CD4-positive, alpha-beta T cell treated with Interleukin-15 for 1 hour (primary cell): Measurements from ENCODE around the gene LRRC3B.

Experiments
- DNase-seq: peaks from one replicate; pipeline ENCODE4 v3.0.0-alpha.2; 2020

Gene LRRC3B

DNA sequence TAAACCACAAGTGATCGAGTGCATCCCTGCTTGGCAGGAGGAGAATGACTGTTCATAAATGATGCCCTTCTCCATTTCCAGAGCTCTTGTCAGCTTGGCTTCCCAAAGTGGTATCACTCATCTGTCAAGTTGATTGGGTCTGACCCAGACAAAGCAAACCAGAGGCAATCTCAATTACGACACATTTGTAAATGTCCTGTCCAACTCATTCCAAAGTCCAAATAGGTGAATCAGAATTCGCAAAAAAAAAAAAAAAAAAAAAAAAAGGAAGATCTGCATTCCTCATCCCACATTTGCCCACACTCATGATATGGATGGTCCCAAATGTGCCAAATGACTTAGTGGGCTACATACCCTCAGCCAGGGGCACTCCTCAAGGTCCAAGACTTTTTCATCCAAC is 91.9 kb downstream of the LRRC3B start:
- DNase-seq: no peak

DNA sequence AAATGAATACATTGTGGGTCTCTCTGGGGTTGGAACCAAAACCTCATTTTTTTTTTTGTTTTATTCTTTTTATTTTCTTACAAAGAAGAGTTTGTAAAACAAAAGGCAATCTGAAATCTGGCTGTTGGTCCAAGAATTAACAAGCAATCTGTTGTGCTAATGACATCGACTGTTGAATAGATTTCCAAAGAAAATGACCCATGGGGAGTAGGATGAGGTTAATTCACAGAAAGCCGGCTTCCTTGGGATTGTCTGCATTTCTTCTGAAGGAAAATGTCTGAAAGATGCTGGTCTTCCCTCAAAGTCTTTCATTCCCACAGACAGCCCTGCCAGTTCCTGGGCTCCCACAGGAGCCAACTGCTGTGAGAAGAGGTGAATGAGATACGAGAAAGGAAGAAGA is 92.9 kb downstream of the LRRC3B start:
- no peak for DNase-seq

DNA sequence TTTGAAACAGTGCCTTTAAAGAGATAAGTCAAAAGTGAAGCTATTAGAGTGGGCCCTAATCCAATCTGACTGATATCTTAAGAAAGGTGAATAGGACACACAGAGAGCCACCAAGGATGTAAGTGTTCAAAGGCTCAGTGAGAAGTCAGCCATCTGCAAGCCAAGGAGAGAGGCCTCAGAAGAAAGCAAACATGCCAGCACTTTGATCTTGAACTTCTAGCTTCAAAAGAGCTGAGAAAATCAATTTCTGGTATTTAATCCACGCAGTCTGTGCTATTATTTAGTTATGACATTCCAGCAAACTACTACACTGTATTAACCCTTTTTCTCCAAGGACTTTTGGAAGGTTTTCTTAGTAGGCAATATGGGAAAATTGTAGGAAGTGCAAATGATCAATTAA is 95.7 kb downstream of the LRRC3B start:
- DNase-seq: no peak

DNA sequence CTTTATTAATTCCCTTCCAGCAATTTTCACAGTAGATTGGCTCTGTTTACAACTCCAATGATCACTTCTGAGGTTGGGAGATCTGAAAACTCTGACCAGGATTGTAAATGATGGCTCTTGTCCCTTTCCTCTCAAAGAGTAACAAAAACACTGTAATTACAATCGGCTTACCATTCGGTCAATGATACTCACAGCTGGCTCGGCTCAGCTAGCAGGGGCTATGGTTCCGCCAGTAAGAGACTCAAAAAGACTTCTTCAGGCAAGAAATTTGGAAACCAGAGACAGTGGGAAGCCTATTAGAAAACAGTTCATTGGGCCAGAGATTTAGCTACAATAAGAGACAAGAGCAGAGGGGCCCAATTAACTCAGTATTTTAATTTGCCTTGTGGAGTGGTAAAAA is 96.6 kb downstream of the LRRC3B start:
- no peak for DNase-seq

DNA sequence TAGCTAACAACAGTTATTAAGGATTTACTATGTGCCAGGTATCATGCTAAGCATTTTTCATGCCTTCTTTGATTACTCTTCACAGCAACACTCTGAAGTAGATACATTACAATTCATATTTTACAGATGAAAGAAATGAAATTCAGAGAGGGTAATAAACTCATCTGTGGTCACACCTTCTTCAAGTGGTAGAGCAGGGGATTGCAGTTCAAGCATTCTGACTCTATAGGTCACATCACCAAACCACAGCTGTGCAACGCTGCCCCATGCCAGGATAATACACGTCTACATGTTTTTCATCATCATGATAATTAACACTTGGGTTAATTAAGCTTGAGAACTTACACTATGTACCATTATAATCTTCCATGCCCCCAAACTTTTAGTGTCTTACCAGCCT is 98.5 kb downstream of the LRRC3B start:
- DNase-seq: no peak

DNA sequence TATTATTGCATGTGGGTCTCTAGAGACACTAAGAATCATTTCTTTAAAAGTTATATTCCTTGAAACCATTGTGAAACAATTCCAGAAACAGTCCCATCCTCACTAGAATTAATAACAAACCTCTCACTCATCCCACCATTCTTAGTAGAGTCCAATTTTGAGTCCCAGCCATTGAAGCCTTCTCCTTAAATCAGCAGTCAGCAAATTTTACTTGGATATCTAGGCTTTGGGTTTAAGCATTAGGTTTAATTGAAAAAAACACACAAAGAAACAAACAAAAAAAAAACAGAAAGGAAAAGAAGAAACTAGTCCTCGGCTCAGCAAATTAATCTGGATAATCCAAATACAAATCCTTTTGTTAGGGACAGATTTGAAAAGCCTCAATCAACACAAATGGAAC is 109.3 kb downstream of the LRRC3B start:
- DNase-seq: no peak

DNA sequence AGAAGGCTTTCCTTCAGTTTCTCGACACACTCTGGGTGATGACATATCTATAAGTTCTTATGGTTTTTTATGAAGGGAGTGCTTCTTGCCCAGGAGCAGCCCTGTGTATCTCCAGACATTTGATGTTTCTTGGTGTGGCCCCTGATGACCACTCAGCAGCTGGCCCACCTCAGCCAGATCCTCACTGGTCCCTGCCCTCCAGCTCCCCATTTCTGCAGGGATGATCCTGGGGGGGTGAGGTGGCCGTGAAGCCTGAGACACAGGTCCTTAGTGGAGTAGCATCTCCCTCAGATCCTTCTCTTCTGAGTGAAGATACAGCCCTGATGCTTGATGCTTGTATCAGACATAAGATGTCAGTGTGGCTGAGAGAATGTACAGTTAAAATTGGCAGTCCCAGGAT is 127.7 kb downstream of the LRRC3B start:
- no peak for DNase-seq

DNA sequence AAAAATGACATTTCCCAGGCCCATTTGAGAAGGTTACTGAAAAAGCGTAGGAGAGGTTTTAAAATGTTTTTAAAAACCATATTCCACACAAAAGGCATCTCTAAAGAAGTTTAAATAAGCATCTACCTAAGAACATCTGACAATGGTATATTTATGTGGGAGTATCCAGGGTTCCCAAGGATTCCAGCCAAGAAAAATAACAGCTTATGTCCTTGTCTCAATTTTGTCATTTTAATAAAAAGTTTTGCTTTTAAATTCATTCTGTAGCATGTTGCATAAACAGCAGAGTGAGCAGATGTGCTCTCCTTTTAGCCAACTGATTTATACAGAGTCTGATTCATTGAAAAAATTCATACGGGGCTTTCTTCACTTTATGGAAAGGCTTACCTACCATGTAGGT is 129.9 kb downstream of the LRRC3B start:
- no peak for DNase-seq

DNA sequence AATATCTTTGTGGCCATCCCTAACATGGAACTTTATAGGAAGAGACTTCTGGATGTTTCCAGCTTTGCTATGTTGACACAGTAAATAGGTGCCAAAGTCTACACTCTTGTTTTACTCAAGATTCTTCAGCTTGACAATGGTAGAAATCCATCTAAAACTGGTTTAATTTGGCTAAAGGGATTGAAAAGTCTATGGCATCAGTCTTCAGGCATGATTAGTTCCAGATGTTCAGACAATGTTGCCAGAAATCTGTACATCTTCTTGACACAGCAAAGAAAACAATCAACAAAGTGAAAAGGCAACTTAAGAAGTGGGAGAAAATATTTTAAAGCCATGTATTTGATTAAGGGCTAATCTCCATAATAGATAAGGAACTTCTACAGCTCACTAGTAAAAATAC is 130.5 kb downstream of the LRRC3B start:
- no peak for DNase-seq

DNA sequence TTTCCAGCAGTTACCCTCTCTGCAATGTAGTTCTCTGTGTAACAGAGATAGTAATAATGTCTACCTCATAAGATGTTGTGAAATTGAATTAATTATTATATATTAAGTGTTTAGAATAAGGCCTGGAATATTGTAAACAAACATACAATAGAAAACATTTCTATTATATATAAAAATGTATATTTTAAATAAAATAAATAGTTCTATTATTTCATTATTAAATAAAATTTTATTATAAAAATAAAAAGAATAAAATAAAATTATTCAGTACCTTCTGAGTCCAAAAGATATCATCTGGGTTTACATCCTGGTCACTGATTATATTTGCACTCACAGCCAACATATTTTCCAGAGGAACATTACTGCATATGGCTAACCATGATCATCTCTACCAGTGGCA is 135.4 kb downstream of the LRRC3B start:
- DNase-seq: no peak
